Epithelial cell of proximal tubule (primary cell): Measurements from ENCODE around the gene TARS2. TPM values are rescaled to one million over a fixed set of nuclear protein-coding genes. Genes with fewer than 3 reads are reported as not detected.

Experiments used
- DNase-seq: peaks from one replicate; pipeline ENCODE4 v3.0.0-alpha.2; 2011; ENCODE audit warnings: low read depth
- H3K4me3 ChIP-seq: 2 replicates; pipeline ENCODE4 v1.5.1; 2011; ENCODE audit warnings: low read depth, mild to moderate bottlenecking, low read length
- CTCF ChIP-seq: conservative IDR thresholded peaks from 2 replicates; pipeline ENCODE4 v1.5.1; 2012; ENCODE audit warnings: low read depth, mild to moderate bottlenecking, low read length
- total RNA-seq: library from RNA; depleted of rRNA; stranded (reverse); fragments of >200 nt; gene quantifications from 2 replicates; pipeline ENCODE4 v1.2.3, GENCODE V29; 2015

Gene TARS2
- total RNA-seq, 1 donor from 2014 or later: 20.5 TPM

DNA sequence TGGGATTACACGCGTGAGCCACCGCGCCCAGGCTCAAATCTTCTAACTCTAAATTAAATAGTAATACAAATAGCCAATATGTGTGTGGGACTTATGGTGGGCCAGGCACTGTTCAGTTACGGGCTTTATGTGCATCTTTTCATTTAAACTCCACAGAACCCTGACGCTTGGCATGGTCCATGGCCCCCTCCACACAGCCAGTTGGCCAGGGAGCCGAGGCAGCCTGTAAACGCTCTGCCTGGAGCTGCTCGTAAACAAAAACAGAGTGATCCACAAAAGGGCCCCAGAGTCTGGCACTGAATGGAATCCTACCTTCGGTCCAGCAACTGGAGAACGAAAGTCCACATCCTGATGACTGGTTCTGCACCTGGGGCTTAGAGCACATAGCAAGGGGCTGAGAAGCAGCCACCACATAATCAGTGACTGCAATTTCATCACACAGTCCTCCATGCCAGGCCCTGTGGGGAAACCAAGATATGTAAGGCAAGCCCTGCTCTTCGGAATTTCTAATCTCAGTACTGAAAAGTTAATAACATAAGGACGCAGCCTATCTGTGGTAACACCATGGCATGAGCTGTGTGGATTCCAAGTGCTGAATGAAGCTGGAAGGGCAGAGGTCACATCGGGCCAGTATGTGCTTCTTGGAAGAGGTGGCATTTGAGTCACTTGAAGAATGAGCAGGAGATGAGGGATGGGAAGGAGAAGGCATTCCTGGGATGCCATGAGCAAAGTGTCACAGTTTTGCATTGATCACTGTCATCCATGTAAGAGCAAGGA, 48.5 kb downstream of the TARS2 start:
- no peak overlapping the region for H3K4me3 ChIP-seq
- no peak for TF ChIP-seq CTCF
- DNase-seq: no peak

DNA sequence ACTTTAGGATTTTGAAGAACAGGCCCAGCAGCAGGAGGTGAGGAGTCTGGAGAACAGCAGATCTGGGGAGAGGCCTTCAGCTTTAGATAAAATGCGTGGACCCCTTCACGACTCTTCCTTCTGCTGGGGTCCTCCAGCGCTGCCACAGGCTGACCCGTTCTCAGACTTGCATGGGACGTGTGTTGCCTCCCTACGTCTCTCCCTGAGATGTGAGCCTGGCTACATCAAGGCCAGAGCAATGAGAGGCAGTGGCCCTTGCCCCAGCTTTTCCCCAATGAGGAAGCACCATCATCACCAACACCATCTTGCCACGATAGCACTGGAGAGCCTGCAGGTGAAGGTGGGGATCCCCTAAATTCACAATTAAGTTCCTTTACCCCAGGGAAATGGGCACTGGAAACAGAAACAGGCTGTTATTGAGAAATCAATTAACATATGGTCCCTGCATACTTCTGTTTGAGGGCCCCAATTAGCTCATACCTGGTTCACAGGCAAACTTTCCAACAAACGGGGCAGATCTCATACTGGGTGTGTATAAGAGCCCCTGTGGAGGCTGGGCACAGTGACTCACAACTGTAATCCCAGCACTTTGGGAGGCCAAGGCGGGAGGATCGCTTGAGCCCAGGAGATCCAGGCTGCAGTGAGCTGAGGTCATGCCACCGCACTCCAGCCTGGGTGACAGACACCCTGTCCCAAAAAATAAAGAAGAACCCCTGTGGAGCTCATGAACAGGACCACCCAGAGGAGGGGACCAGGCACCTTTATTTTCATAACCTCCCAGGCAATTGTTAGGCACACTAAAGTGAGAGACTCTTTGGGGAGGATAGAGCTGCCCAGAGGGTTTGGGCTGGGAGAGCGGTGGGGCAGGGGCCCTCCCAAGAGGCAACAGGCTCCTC, 49.9 kb downstream of the TARS2 start:
- DNase-seq: no peak
- no peak for TF ChIP-seq CTCF
- H3K4me3 ChIP-seq: no peak overlapping the region

GRCh38 chr1:150537732-150538684, 50.8 kb downstream of the TARS2 start:
- H3K4me3 ChIP-seq: no peak overlapping the region
- peak; percentile 25 for TF ChIP-seq CTCF
- DNase-seq: no peak

DNA sequence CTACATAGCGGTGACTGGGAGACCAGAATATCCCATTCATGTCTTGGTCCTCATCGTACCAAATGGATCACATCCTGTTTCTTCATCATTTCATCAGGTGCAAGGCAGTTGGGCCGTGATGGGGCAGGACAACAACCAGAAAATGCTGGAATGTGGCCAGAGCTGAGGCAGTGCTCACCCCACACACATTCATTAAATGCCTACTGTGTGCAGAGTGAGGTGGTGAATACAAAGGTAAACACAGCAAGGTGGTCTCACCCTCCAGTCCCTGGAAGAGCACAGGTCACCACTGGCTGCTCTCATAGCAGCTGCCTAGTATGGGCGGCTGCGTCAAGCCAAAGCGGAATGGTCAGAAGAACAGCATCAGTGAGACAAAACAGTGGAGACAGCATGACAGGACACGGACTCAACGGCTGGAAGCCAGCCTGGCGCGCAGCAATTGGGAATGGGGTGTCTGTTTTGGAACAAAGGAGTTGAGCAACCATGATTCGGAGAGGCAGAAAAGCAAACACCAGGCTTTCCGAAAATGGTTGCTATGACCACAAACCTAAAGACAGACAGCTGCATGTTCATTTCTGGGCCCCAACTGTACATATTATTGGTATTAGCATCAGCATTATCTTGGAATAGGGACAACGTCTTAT, 56.4 kb downstream of the TARS2 start:
- DNase-seq: no peak
- no peak overlapping the region for H3K4me3 ChIP-seq
- TF ChIP-seq CTCF: no peak

GRCh38 chr1:150544204-150544603, 57.0 kb downstream of the TARS2 start:
- no peak overlapping the region for H3K4me3 ChIP-seq
- no peak for TF ChIP-seq CTCF
- DNase-seq: no peak

DNA sequence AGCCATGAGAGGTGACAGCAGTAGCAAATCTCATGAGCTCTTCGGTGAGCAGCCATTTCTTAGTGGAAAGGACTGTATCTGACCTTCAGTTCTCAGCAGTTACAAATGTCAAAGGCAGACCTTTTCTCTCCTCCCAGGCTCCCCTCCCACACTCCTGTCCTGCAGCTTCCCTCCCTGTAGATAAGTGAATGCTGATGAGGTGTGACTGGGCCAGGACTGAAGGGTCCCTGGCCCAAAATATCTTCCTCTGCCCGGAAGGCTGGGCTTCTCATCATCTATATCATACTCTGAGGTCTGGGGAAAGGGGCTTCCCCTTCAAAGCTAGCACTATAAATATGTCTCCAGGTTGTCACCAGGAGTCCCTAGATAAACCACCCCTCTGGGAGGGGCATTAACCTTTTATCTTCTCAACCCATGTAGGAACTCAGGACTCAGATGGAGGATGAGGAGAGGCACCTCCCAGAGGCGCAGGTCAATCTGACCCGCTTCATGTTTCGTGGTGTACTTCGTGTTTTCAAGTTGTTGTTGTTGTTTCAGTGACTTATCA, 58.3 kb downstream of the TARS2 start:
- TF ChIP-seq CTCF: no peak
- H3K4me3 ChIP-seq: no peak overlapping the region
- DNase-seq: no peak
